Heart left ventricle (tissue), 16 donors: ENCODE data around the gene NUTM1. TPM values are rescaled to one million over a fixed set of nuclear protein-coding genes. Genes with fewer than 3 reads are reported as not detected.
"Not testable (repeated sequence)": the region's sequence is repeated elsewhere in the genome, so short reads cannot be mapped to it uniquely, and the experiment has no call there.

Experiments used
- ATAC-seq, 4 donors: fragments of 200-7000 bp; cut with Tn5 transposase; one replicate each; pipeline ENCODE4 v1.9.1; 2020 to 2022; ENCODE audit warnings: moderate library complexity in 4 of 4, mild to moderate bottlenecking in 3 of 4, moderate number of reproducible peaks in 1 of 4
- DNase-seq, 5 donors: peaks; one replicate each; pipeline ENCODE4 v3.0.0-alpha.2; 2020
- H3K27ac ChIP-seq, 12 donors: fragments of 200-600 bp; sonication (generic) in 4 of 12; one replicate each; pipeline versions ENCODE4 v1.5.0 to v1.8.0; 2016 to 2022; ENCODE audit warnings: mild to moderate bottlenecking in 2 of 12
- H3K27me3 ChIP-seq, 9 donors: fragments of 200-600 bp; sonication (generic) in 2 of 9; one replicate each; pipeline versions ENCODE4 v1.5.1 to v1.8.0; 2016 to 2022; ENCODE audit warnings: mild to moderate bottlenecking in 3 of 9
- H3K36me3 ChIP-seq, 9 donors: fragments of 200-600 bp; sonication (generic) in 2 of 9; one replicate each; pipeline versions ENCODE4 v1.5.0 to v1.8.0; 2018 to 2022; ENCODE audit warnings: mild to moderate bottlenecking in 2 of 9
- H3K4me1 ChIP-seq, 12 donors: fragments of 200-600 bp; sonication (generic) in 4 of 12; one replicate each; pipeline versions ENCODE4 v1.5.0 to v1.8.0; 2016 to 2022; ENCODE audit warnings: mild to moderate bottlenecking in 3 of 12
- H3K4me3 ChIP-seq, 12 donors: fragments of 200-600 bp; sonication (generic) in 4 of 12; one replicate each; pipeline versions ENCODE4 v1.5.0 to v1.8.0; 2017 to 2022; ENCODE audit warnings: mild to moderate bottlenecking in 9 of 12, moderate library complexity in 4 of 12
- H3K9me3 ChIP-seq, 12 donors: fragments of 200-600 bp; sonication (generic) in 4 of 12; one replicate each; pipeline versions ENCODE4 v1.5.0 to v1.8.0; 2016 to 2022; ENCODE audit warnings: mild to moderate bottlenecking in 1 of 12
- CTCF ChIP-seq, 12 donors: fragments of 200-600 bp; sonication (generic) in 4 of 12; IDR thresholded peaks; one replicate each; pipeline versions ENCODE4 v1.5.0 to v1.8.0; 2018 to 2022; ENCODE audit warnings: antibody characterized with exemption in 12 of 12, mild to moderate bottlenecking in 5 of 12
- POLR2A ChIP-seq, 2 donors: fragments of 450-650 bp; IDR thresholded peaks; one replicate each; pipeline ENCODE4 v1.6.1; 2017; ENCODE audit warnings: antibody characterized with exemption in 2 of 2, mild to moderate bottlenecking in 2 of 2, moderate library complexity in 2 of 2
- WGBS, 4 donors: extraction: QIAGEN DNeasy Blood & Tissue Kit in 2 of 4; methylation state at CpG; one replicate each; pipeline versions ENCODE4 v1.1.5 to v1.1.7; 2013 to 2018; 5-methylcytosine and 5-hydroxymethylcytosine counted together
- intact Hi-C, 10 donors: fragments of 100-400 bp; cut with DNase I; formaldehyde crosslinking; loops; one replicate each; pipeline versions ENCODE4 v1.11.1 to v1.14.2; 2022
- polyA plus RNA-seq, 2 donors: library from polyadenylated mRNA; stranded (reverse); fragments of 200-250 nt; gene quantifications; one replicate each; pipeline ENCODE4 v1.2.3, GENCODE V29; 2013
- total RNA-seq, 9 donors: library from RNA; depleted of rRNA in 2 of 9; stranded (reverse); fragments of >200 nt in 2 of 9; fragmentation: NEBNext Ultra II Directional in 3 of 9; extraction: Animal tissue kit (Norgen Biotek cat#: 25700) in 3 of 9; gene quantifications; one replicate each; pipeline versions ENCODE4 v1.1.0 to v1.2.4, GENCODE V29; 2016 to 2023
- donor health status: ischemic (EF 13 %, LVEDD 7.1; RV severe dilation, severe dysfunction).
- donor health status: healthy with polysubstance abuse.
- donor health status: DM: no; HTN: yes; CAD: no.
- donor health status: DM: no; HTN: no; CAD: no.
- donor health status: ischemic (EF 25% LVEDD 6.9; RV normal size, moderate dysfunction).
- donor health status: ischemic (EF 25% LVEDD 5.7; RV mildly dilated, moderate dysfunction).
- donor health status: healthy.
- donor health status: DM: yes; HTN: yes; CAD: no.
- donor health status: ischemic (EF 35%, LVEDD 5.7; RV mildly dilated, moderate dysfunction).
- donor health status: nonischemic (EF 11% LVEDD 7.7; RV severe dilation, severe dysfunction).
- donor health status: DM: yes; HTN: yes; CAD: no.
- donor health status: PGD.
- donor health status: ischemic (EF 29% LVEDD 5.4; RV normal size, mild dysfunction).
- donor health status: nonischemic (EF 23%, LVEDD 6.1; RV moderate dilation, normal function).

NUTM1 gene
- total and polyA plus RNA-seq, 11 donors = not detected

GRCh38 chr15:34338347-34338746 lies 4.8 kb upstream of the NUTM1 start:
- Histone ChIP-seq H3K27ac (peak overlapping the region in 10 of 12 donors; percentile 87 to 97 (median 94)), H3K4me3 (peak overlapping the region; percentile 70 to 95 (median 88)), H3K9me3 (no peaks in the 10 kb centered on the region), H3K27me3 (no peaks in the 10 kb centered on the region), H3K36me3 (peaks cover 0 to 30% (median 18%) of the 10 kb centered on the region in 9 donors), H3K4me1 (peaks cover 0 to 72% (median 47%) of the 10 kb centered on the region in 12 donors)
- ATAC-seq (no peak), DNase-seq (no peak)
- no peak for TF ChIP-seq POLR2A (IDR thresholded peaks at IDR 0.05)
- TF ChIP-seq CTCF (IDR thresholded peaks at IDR 0.05) = no peak
- intact Hi-C loops = loop anchor here in 4 of 10 donors (5.0 to 10.0 kb wide), 5 partner anchors 74 to 274 kb away; partner anchors contain the start of genes EMC4 (in 1 of the 4), EMC7 (in 1 of the 4) and PGBD4 (in 1 of the 4)
- WGBS, 4 donors = 76 to 78% (median 77%) methylated on average over 16 of the region's 16 CpGs

GRCh38 chr15:34339946-34340345 lies 3.2 kb upstream of the NUTM1 start:
- 93 to 97% (median 95%) methylated on average over 3 of the region's 3 CpGs for WGBS, 4 donors
- ATAC-seq = no peak
- H3K4me3 ChIP-seq = no peak overlapping the region
- TF ChIP-seq CTCF (IDR thresholded peaks at IDR 0.05) (no peak), POLR2A (IDR thresholded peaks at IDR 0.05) (no peak)
- H3K9me3 ChIP-seq = no peaks in the 10 kb centered on the region
- H3K27ac ChIP-seq = no peak overlapping the region
- no peak for DNase-seq
- H3K27me3 ChIP-seq = no peaks in the 10 kb centered on the region
- H3K4me1 ChIP-seq = peaks cover 0 to 58% (median 34%) of the 10 kb centered on the region in 12 donors
- H3K36me3 ChIP-seq = peaks cover 0 to 30% (median 18%) of the 10 kb centered on the region in 9 donors
- intact Hi-C loops = loop anchor here in 9 of 10 donors (5.0 to 10.0 kb wide), 6 partner anchors 75 to 275 kb away; partner anchors contain the start of genes EMC4 (in 2 of the 9), EMC7 (in 1 of the 9) and PGBD4 (in 1 of the 9)

- H3K4me1 ChIP-seq = peaks cover 0 to 43% (median 21%) of the 10 kb centered on the region in 12 donors
- peak overlapping the region in 2 of 12 donors; percentile 91 to 96 for H3K27ac ChIP-seq
- no peaks in the 10 kb centered on the region for H3K9me3 ChIP-seq
- no peak for ATAC-seq
- no peak for DNase-seq
- H3K27me3 ChIP-seq = no peaks in the 10 kb centered on the region
- TF ChIP-seq POLR2A (IDR thresholded peaks at IDR 0.05) = no peak
- TF ChIP-seq CTCF (IDR thresholded peaks at IDR 0.05) = no peak
- peak overlapping the region in 11 of 12 donors; percentile 56 to 94 (median 82) for H3K4me3 ChIP-seq
- 90 to 94% (median 92%) methylated on average over 15 of the region's 15 CpGs for WGBS, 4 donors
- intact Hi-C loops = loop anchor here in 6 of 10 donors (5.0 kb wide), 3 partner anchors 84 to 114 kb away; partner anchors contain the start of gene EMC4 (in 1 of the 6)
- peaks cover 0 to 30% (median 18%) of the 10 kb centered on the region in 9 donors for H3K36me3 ChIP-seq
Measured at GRCh38 chr15:34341381-34342212, 1.5 kb upstream of the NUTM1 start.

- H3K4me1 ChIP-seq = peaks cover 0 to 37% (median 15%) of the 10 kb centered on the region in 12 donors
- 40 to 43% (median 41%) methylated on average over 26 of the region's 26 CpGs for WGBS, 4 donors
- intact Hi-C loops = loop anchor here in 6 of 10 donors (5.0 kb wide), 3 partner anchors 85 to 115 kb away; partner anchors contain the start of gene EMC4 (in 1 of the 6)
- not testable (repeated sequence) for H3K27me3 ChIP-seq, DNase-seq, H3K9me3 ChIP-seq
- H3K4me3 ChIP-seq = peak overlapping the region; percentile 56 to 94 (median 84)
- H3K27ac ChIP-seq = peak overlapping the region; percentile 60 to 96 (median 90)
- peak in 1 of 4 donors; percentile 4 for ATAC-seq
- peaks cover 0 to 30% (median 18%) of the 10 kb centered on the region in 9 donors for H3K36me3 ChIP-seq
Measured at GRCh38 chr15:34342213-34342736, 840 bp upstream of the NUTM1 start.
